HCT116 (cell line): ENCODE results near the gene CCSER1. TPM values are rescaled to one million over a fixed set of nuclear protein-coding genes. Genes with fewer than 3 reads are reported as not detected.

Experiments used
- ATAC-seq: fragments of 200-7000 bp; cut with Tn5 transposase; 2 replicates; pipeline ENCODE4 v1.9.1; 2020; ENCODE audit warnings: mild to moderate bottlenecking, moderate library complexity
- BruUV-seq: library from RNA; stranded (reverse); fragments of 400-500 nt; replicated peaks from 2 replicates; lab custom pipeline; 2021; lab: Mats Ljungman, UMichigan
- CTCF ChIA-PET: fragments of 300-600 bp; sonication (Branson Sonifier 250); formaldehyde crosslinking; loops from one replicate; lab custom pipeline; 2021; ENCODE audit warnings: antibody characterized with exemption; lab: Charles Lee
- POLR2A ChIA-PET: fragments of 300-600, 350-600 bp; sonication (Branson Sonifier 250); formaldehyde crosslinking; loops from one replicate; lab custom pipeline; 2021; ENCODE audit warnings: antibody characterized with exemption; lab: Charles Lee
- RAD21 ChIA-PET, 2 experiments: fragments of 300-600 bp; sonication (Branson Sonifier 250); formaldehyde crosslinking; loops; one replicate each; lab custom pipeline; 2023; ENCODE audit warnings: low total read pairs in 2 of 2; ENCODE audit not compliant: uncharacterized antibody in 2 of 2, unreplicated experiment in 2 of 2, low non-redundant PET in 1 of 2; lab: Charles Lee
- DNase-seq: peaks from one replicate; pipeline ENCODE4 v3.0.0-alpha.2; 2010; ENCODE audit warnings: low read depth, low spot score
- H2AFZ ChIP-seq: fragments of 200-600 bp; shearing (Covaris generic), sonication (generic); 2 replicates; pipeline ENCODE4 v1.6.1; 2017; ENCODE audit warnings: low read depth, mixed run types, mixed read lengths, antibody characterized with exemption, low read length; ENCODE audit not compliant: poor library complexity, severe bottlenecking
- H3K27ac ChIP-seq: 2 replicates; pipeline ENCODE4 v1.5.1; 2012; ENCODE audit warnings: low read depth, low read length
- H3K27me3 ChIP-seq: fragments of 200-600 bp; sonication (generic); 2 replicates; pipeline ENCODE4 v1.6.1; 2016; ENCODE audit warnings: mixed run types, low read length, mixed read lengths; ENCODE audit not compliant: insufficient read depth
- H3K36me3 ChIP-seq, 2 experiments: fragments of 200-500 bp in 1 of 2; fragments of 200-600 bp in 1 of 2; sonication (Bioruptor generic) in 1 of 2; sonication (generic) in 1 of 2; 2 replicates each; pipeline versions ENCODE4 v1.5.1 to v1.6.1; 2014 to 2016; ENCODE audit warnings: low read length in 2 of 2, inconsistent platforms in 1 of 2, mixed read lengths in 1 of 2, mixed run types in 1 of 2; ENCODE audit not compliant: insufficient read depth in 2 of 2, control insufficient read depth in 1 of 2
- H3K4me1 ChIP-seq, 2 experiments: fragments of 200-600 bp in 1 of 2; sonication (generic) in 1 of 2; 2 replicates each; pipeline versions ENCODE4 v1.5.1 to v1.6.1; 2012 to 2017; ENCODE audit warnings: low read length in 2 of 2, inconsistent platforms in 1 of 2, mild to moderate bottlenecking in 1 of 2, mixed read lengths in 1 of 2, mixed run types in 1 of 2, moderate library complexity in 1 of 2; ENCODE audit not compliant: insufficient read depth in 2 of 2, control insufficient read depth in 1 of 2
- H3K4me2 ChIP-seq: fragments of 200-600 bp; sonication (generic); 2 replicates; pipeline ENCODE4 v1.6.1; 2017; ENCODE audit warnings: mixed run types, low read length, mixed read lengths
- H3K4me3 ChIP-seq, 2 experiments: fragments of 200-600 bp in 1 of 2; sonication (generic) in 1 of 2; replicated peaks in 1 of 2; 2 replicates each; pipeline ENCODE4 v1.5.1; 2011 to 2016; ENCODE audit warnings: low read length in 2 of 2, control low read depth in 1 of 2, low read depth in 1 of 2, mild to moderate bottlenecking in 1 of 2, mixed read lengths in 1 of 2, mixed run types in 1 of 2
- H3K79me2 ChIP-seq: fragments of 200-600 bp; sonication (generic); 2 replicates; pipeline ENCODE4 v1.6.1; 2017; ENCODE audit warnings: mild to moderate bottlenecking, mixed run types, low read length, moderate library complexity, mixed read lengths; ENCODE audit not compliant: insufficient read depth
- H3K9ac ChIP-seq: fragments of 200-600 bp; sonication (generic); 2 replicates; pipeline ENCODE4 v1.6.1; 2016; ENCODE audit warnings: low read length, mixed read lengths
- H3K9me2 ChIP-seq: fragments of 200-600 bp; sonication (generic), shearing (Covaris generic); 2 replicates; pipeline ENCODE4 v1.6.1; 2017; ENCODE audit warnings: mixed run types, mild to moderate bottlenecking, moderate library complexity; ENCODE audit not compliant: insufficient read depth
- H3K9me3 ChIP-seq, 2 experiments: fragments of 200-500 bp in 1 of 2; fragments of 200-600 bp in 1 of 2; sonication (Bioruptor generic) in 1 of 2; sonication (generic) in 1 of 2; 2 replicates each; pipeline ENCODE4 v1.6.1; 2014 to 2017; ENCODE audit warnings: low read length in 2 of 2, mixed read lengths in 2 of 2, inconsistent platforms in 1 of 2, low read depth in 1 of 2, mild to moderate bottlenecking in 1 of 2, mixed run types in 1 of 2, moderate library complexity in 1 of 2; ENCODE audit not compliant: control insufficient read depth in 1 of 2, insufficient read depth in 1 of 2
- H4K20me1 ChIP-seq: fragments of 200-600 bp; sonication (generic), shearing (Covaris generic); 2 replicates; pipeline ENCODE4 v1.6.1; 2017; ENCODE audit warnings: mixed run types, mild to moderate bottlenecking, moderate library complexity; ENCODE audit not compliant: insufficient read depth
- ATF3 ChIP-seq: IDR thresholded peaks from 2 replicates; pipeline ENCODE4 v1.6.1; 2012
- CBX3 ChIP-seq: IDR thresholded peaks from 2 replicates; pipeline ENCODE4 v1.6.1; 2012; ENCODE audit warnings: low read depth
- ELF1 ChIP-seq: IDR thresholded peaks from 2 replicates; pipeline ENCODE4 v1.6.1; 2012; ENCODE audit warnings: low read depth, borderline replicate concordance
- EZH2 ChIP-seq: fragments of 200-600 bp; sonication (generic); IDR thresholded peaks from 2 replicates; pipeline ENCODE4 v1.6.1; 2017; ENCODE audit warnings: antibody characterized with exemption, mixed run types
- EZH2phosphoT487 ChIP-seq: fragments of 200-600 bp; IDR thresholded peaks from 2 replicates; pipeline ENCODE4 v1.6.1; 2018; ENCODE audit warnings: antibody characterized with exemption, borderline replicate concordance
- FOSL1 ChIP-seq: IDR thresholded peaks from 2 replicates; pipeline ENCODE4 v1.6.1; 2012; ENCODE audit warnings: low read depth
- JUND ChIP-seq: IDR thresholded peaks from 2 replicates; pipeline ENCODE4 v1.6.1; 2012
- MAX ChIP-seq: IDR thresholded peaks from 2 replicates; pipeline ENCODE4 v1.6.1; 2012
- POLR2A ChIP-seq: IDR thresholded peaks from 2 replicates; pipeline ENCODE4 v1.7.0; 2011; ENCODE audit warnings: borderline replicate concordance; ENCODE audit not compliant: insufficient read depth, insufficient read length; ENCODE audit errors: extremely low read depth
- RAD21 ChIP-seq: IDR thresholded peaks from 2 replicates; pipeline ENCODE4 v1.6.1; 2012; ENCODE audit warnings: low read depth, mild to moderate bottlenecking
- SIN3A ChIP-seq: IDR thresholded peaks from 2 replicates; pipeline ENCODE4 v1.6.1; 2012; ENCODE audit warnings: low read depth
- SP1 ChIP-seq: IDR thresholded peaks from 2 replicates; pipeline ENCODE4 v1.6.1; 2012; ENCODE audit warnings: low read depth
- TCF7L2 ChIP-seq: IDR thresholded peaks from 2 replicates; pipeline ENCODE4 v1.7.0; 2011; ENCODE audit warnings: borderline replicate concordance, inconsistent platforms; ENCODE audit not compliant: insufficient read depth, insufficient read length; ENCODE audit errors: extremely low read depth
- YY1 ChIP-seq: IDR thresholded peaks from 2 replicates; pipeline ENCODE4 v1.6.1; 2011; ENCODE audit warnings: low read length, low read depth, moderate library complexity, mild to moderate bottlenecking; ENCODE audit not compliant: insufficient replicate concordance; ENCODE audit errors: extremely low read depth
- ZNF274 ChIP-seq: fragments of 200-500 bp; sonication (Bioruptor generic); IDR thresholded peaks from 2 replicates; pipeline ENCODE4 v1.6.1; 2014; ENCODE audit warnings: mild to moderate bottlenecking, low read depth, low read length, inconsistent platforms
- intact Hi-C: fragments of 100-400 bp; cut with micrococcal nuclease; formaldehyde crosslinking; loops from 2 replicates; pipeline ENCODE4 v1.10.0; 2022
- total RNA-seq: library from RNA; stranded (reverse); gene quantifications from one replicate; pipeline ENCODE4 v1.2.1, GENCODE V29; 2021; ENCODE audit not compliant: unreplicated experiment

Gene CCSER1
- total RNA-seq, 1 experiment from 2014 or later = 6.7 TPM

GRCh38 chr4:90474484-90474883, 347.3 kb downstream of the CCSER1 start:
- no peaks in the 10 kb centered on the region for H3K9me2 ChIP-seq
- RAD21 ChIA-PET = no interaction called here
- no peak overlapping the region for H2AFZ ChIP-seq
- H3K27ac ChIP-seq = no peak overlapping the region
- H3K4me2 ChIP-seq = no peak overlapping the region
- CTCF ChIA-PET = no interaction called here
- H3K79me2 ChIP-seq = no peaks in the 10 kb centered on the region
- DNase-seq = no peak
- no peaks in the 10 kb centered on the region for H3K9me3 ChIP-seq
- BruUV-seq = no TSS peak
- no peak for TF ChIP-seq MAX
- TF ChIP-seq EZH2phosphoT487 = no peak
- TF ChIP-seq RAD21 = no peak
- no peak for TF ChIP-seq EZH2
- no peak for TF ChIP-seq FOSL1
- no peak for TF ChIP-seq ATF3
- no peak for TF ChIP-seq ELF1
- no peak for TF ChIP-seq YY1
- TF ChIP-seq SP1 = no peak
- TF ChIP-seq POLR2A = no peak
- TF ChIP-seq CBX3 = no peak
- no peak for TF ChIP-seq TCF7L2
- no peak for TF ChIP-seq SIN3A
- TF ChIP-seq JUND = no peak
- TF ChIP-seq ZNF274 = no peak
- H3K27me3 ChIP-seq = no peaks in the 10 kb centered on the region
- H4K20me1 ChIP-seq = no peaks in the 10 kb centered on the region
- intact Hi-C loops = no loop called here
- H3K36me3 ChIP-seq = no peaks in the 10 kb centered on the region
- H3K9ac ChIP-seq = no peak overlapping the region
- H3K4me3 ChIP-seq = no peak overlapping the region
- ATAC-seq = no peak
- POLR2A ChIA-PET = no interaction called here
- H3K4me1 ChIP-seq = no peaks in the 10 kb centered on the region
